ENCODE data around the gene HTT-AS.

- TF ChIP-seq POLR2AphosphoS5 (IDR thresholded peaks at IDR 0.05) (no peak), EP300 (IDR thresholded peaks at IDR 0.05) (no peak), CTCF (IDR thresholded peaks at IDR 0.05) (no peak)
These were observed 1.3 kb upstream of the HTT-AS start for GRCh38 chr4:3075652-3075981.
